Upper lobe of left lung (tissue), 4 donors: ENCODE results near the gene GYPA.
"Not testable (repeated sequence)": the region's sequence is repeated elsewhere in the genome, so short reads cannot be mapped to it uniquely, and the experiment has no call there.

Experiments
- CTCF ChIP-seq, 6 experiments: fragments of 450-650 bp in 4 of 6; fragments of 200-600 bp in 2 of 6; sonication (generic) in 2 of 6; IDR thresholded peaks; one replicate each; pipeline ENCODE4 v1.5.1; 2016 to 2019; ENCODE audit warnings: antibody characterized with exemption in 6 of 6
- POLR2A ChIP-seq, 4 donors: fragments of 450-650 bp; IDR thresholded peaks; one replicate each; pipeline ENCODE4 v1.5.1; 2016 to 2017; ENCODE audit warnings: antibody characterized with exemption in 4 of 4, mild to moderate bottlenecking in 2 of 4

- not testable (repeated sequence) for TF ChIP-seq CTCF, POLR2A (IDR thresholded peaks at IDR 0.05)
These were observed 79.0 kb downstream of the GYPA start for GRCh38 chr4:144061556-144061955.
